ACHN (cell line): ENCODE data around the gene ERICH2.

ENCODE experiments used
- DNase-seq: peaks from one replicate; pipeline ENCODE4 v3.0.0-alpha.2; 2015
- in situ Hi-C: cut with HindIII; loops from 2 replicates; pipeline ENCODE4 v1.10.0; 2017; ENCODE audit warnings: low sequenced_read_pairs, low pct_ligation_motif_present, low pct_unique_long_range_greater_than_20kb

ERICH2 gene

GRCh38 chr2:170823898-170824215 is 53.7 kb downstream of the ERICH2 start:
- in situ Hi-C loops = loop anchor here (25.0 kb wide), 1 partner anchor 412 kb away; no protein-coding TSS in a partner anchor
- DNase-seq = no peak

DNA sequence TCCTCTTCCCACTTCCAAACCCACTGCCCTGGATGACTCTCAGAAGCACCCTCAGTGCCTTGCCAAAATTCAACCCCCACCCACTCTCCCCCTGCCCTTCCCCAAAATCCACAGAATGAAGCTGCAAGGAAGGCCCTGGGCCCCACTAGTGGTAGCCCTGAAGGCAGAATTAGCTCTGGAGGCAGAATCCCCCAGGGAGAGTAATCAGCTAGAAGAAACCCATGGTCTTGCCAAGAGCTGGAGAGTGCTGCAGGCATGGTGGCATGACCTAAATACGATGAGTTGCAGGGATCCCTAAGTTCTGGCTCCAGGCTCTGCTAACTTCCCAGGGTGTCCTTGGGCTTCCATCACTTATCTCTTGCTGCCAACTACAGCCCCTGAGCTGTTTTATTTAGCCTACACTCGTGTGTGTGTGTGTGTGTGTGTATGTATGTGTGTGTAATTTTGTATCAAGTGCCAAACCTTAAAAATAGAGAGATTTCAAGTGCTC is 54.4 kb downstream of the ERICH2 start:
- in situ Hi-C loops = loop anchor here (25.0 kb wide), 1 partner anchor 412 kb away; no protein-coding TSS in a partner anchor
- no peak for DNase-seq

- in situ Hi-C loops = no loop called here
- DNase-seq = no peak
Observed at GRCh38 chr2:170827841-170828532, 57.8 kb downstream of the ERICH2 start.

GRCh38 chr2:170828533-170828916 is 58.3 kb downstream of the ERICH2 start:
- no peak for DNase-seq
- in situ Hi-C loops = no loop called here

GRCh38 chr2:170829036-170829435 is 58.9 kb downstream of the ERICH2 start:
- no peak for DNase-seq
- in situ Hi-C loops = no loop called here

DNA sequence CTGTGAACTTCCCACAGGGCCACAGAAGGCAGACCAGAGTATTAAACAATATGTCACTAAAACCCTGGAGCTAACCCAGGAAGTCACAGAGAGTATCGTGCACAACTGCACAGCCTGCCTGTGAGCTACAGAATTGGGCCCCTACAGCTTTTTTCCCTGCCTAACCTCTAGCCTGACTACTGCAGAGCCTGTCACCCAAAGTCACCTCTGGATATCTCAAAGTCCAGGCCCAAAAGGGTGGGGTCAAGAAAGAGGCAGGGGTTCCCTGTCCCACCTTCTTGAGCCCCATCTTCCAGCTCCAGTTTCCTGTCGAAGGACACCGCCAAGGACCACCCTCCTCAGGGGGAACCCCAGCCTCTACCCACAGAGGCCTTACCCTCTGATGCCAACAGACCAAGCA is 60.0 kb downstream of the ERICH2 start:
- in situ Hi-C loops = no loop called here
- DNase-seq = no peak

DNA sequence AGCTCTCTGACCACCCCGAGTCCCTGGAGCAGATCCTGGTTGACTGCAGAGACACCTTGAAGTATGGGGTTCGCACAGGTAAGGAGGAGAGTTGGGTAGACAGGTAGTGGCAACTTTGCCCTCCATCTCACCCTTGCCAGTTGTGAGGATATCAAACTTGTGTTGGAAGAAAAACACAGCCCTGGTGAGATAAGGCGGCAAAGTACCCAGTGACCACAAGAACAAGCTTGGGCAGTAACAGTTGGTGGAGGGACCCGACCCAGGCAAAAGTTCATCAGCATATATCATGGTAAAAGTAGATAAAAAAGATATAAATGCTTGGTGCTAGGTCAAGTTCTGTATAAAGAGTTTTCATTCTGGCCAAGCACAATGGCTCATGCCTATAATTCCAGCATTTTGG is 60.9 kb downstream of the ERICH2 start:
- DNase-seq = no peak
- in situ Hi-C loops = no loop called here

- no peak for DNase-seq
Observed at GRCh38 chr2:170836027-170836426, 65.8 kb downstream of the ERICH2 start.

DNA sequence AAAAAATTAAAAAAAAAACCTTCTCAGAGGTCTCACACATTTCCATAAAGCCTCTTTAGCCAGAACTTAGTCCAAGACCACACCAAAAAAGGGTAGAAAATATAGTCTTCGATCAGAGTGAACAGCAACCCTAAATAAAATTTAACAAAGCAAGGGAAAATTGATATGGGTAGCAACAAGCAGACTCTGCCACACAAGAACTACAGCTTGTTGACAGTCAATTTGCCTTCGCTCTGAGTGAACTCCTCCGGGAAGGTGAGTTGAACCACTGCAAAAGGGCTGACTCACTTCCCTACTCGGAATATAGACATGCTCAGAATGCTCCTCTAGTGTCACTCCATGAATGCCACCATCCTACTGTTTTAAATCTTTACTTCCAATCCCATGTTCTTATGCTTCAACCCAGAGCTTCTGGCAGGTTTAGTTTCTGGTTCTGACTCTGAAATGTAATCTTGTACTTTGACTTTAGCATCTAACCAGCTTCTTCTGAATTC is 70.6 kb downstream of the ERICH2 start:
- DNase-seq = no peak
- in situ Hi-C loops = no loop called here

More at GRCh38 chr2:170836027-170836426, 65.8 kb downstream of the ERICH2 start:
- in situ Hi-C loops = no loop called here

DNA sequence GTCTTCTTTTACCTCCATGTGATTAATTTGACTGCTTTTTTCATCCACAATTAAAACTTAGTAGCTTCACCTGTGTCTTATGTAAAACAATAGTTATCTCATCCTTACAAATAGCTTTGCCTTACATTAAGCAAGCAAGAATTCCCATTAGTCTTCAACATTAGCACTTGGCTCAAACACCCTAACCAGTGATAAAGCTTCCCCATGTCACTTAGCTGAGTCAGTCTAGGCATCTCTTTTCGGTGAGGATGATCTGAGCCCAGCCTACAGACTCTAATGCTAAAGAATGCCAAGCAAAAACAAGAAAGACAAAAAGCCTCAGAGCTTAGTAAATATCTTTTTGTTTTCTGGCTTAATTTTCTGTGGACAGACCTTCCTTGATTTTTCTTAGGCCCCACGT is 72.6 kb downstream of the ERICH2 start:
- in situ Hi-C loops = no loop called here
- DNase-seq = no peak

DNA sequence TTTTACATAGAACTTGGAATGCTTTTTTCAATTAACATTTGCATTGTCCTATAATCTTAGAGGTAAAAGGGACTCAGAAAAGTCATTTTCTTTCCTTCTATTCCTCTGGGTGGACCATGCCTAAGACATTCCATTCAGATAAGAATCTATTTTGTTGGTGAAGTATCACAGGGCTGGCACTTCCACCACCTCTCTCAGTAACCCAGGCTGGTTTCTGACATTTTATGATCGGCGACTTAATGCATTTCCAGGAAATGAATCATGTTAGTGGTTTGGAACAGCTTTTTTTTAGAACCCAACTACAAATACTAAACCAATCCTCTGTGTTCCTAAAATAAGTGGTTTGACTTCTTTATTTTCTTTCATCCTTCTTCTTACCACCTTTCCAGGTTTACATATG is 73.5 kb downstream of the ERICH2 start:
- DNase-seq = peak; percentile 69
- in situ Hi-C loops = no loop called here

DNA sequence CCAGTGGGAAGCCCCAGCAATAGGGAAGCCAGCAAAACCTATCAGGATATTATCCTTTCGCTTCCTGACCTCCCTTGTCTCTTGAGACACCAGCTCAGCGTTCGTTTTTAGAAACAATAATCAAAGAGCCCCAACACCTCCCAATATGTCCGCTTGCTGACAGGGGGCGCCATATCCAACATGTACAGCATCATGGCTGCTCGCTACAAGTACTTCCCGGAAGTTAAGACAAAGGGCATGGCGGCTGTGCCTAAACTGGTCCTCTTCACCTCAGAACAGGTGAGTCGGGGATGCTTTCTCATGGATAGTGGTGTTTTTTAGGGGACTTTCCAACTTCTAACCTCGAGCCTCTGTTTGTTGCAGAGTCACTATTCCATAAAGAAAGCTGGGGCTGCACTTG is 75.2 kb downstream of the ERICH2 start:
- in situ Hi-C loops = no loop called here
- DNase-seq = peak; percentile 21

GRCh38 chr2:170846314-170846713 is 76.1 kb downstream of the ERICH2 start:
- in situ Hi-C loops = no loop called here

DNA sequence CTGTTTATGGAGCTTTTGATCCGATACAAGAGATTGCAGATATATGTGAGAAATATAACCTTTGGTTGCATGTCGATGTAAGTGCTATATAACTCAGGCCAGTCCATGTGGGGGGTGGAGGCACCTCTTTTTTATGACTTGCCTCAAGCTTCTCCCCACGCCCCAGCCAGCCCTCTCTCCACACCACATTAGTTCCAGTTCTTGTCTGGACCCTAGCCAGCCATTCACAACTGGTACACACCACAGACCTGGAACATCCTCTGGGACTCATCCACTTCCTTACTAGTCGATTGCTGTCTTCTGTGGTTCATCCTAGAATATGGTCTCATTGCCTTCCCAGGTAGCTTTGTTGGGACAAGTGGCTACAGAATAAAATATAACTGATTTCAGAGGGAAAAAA is 77.5 kb downstream of the ERICH2 start:
- in situ Hi-C loops = no loop called here

More at GRCh38 chr2:170846314-170846713, 76.1 kb downstream of the ERICH2 start:
- no peak for DNase-seq

More for the DNA sequence above, 77.5 kb downstream of the ERICH2 start:
- no peak for DNase-seq
